GM23338 (cell line): ENCODE measurements around the gene DUSP6. TPM values are rescaled to one million over a fixed set of nuclear protein-coding genes. Genes with fewer than 3 reads are reported as not detected.

Experiments used
- ATAC-seq: fragments of 200-7000 bp; cut with Tn5 transposase; 3 replicates; pipeline ENCODE4 v1.9.1; 2020
- DNase-seq: peaks from one replicate; pipeline ENCODE4 v3.0.0-alpha.2; 2015; ENCODE audit warnings: low spot score
- H2AFZ ChIP-seq: fragments of 200-600 bp; sonication (generic); 2 replicates; pipeline ENCODE4 v1.8.0; 2016; ENCODE audit warnings: antibody characterized with exemption, mild to moderate bottlenecking, moderate library complexity
- H3F3A ChIP-seq: fragments of 200-600 bp; sonication (generic); replicated peaks from 2 replicates; pipeline ENCODE4 v1.8.0; 2017; ENCODE audit warnings: antibody characterized with exemption, mixed run types, low read depth
- H3K27ac ChIP-seq: fragments of 200-600 bp; sonication (generic); 2 replicates; pipeline ENCODE4 v1.6.1; 2016; ENCODE audit warnings: low read depth
- H3K27me3 ChIP-seq: fragments of 200-600 bp; sonication (generic); 2 replicates; pipeline ENCODE4 v1.8.0; 2016; ENCODE audit warnings: mild to moderate bottlenecking, mixed run types, moderate library complexity; ENCODE audit not compliant: insufficient read depth
- H3K36me3 ChIP-seq: fragments of 200-600 bp; sonication (generic); 2 replicates; pipeline ENCODE4 v1.8.0; 2016; ENCODE audit warnings: mild to moderate bottlenecking; ENCODE audit not compliant: insufficient read depth
- H3K4me1 ChIP-seq: fragments of 200-600 bp; sonication (generic); 2 replicates; pipeline ENCODE4 v1.8.0; 2016; ENCODE audit warnings: mild to moderate bottlenecking, moderate library complexity; ENCODE audit not compliant: insufficient read depth
- H3K4me2 ChIP-seq: fragments of 200-600 bp; sonication (generic); 2 replicates; pipeline ENCODE4 v1.7.1; 2017; ENCODE audit warnings: mixed run types
- H3K4me3 ChIP-seq: fragments of 200-600 bp; sonication (generic); 2 replicates; pipeline ENCODE4 v1.6.1; 2016; ENCODE audit warnings: mixed run types
- H3K79me2 ChIP-seq: fragments of 200-600 bp; sonication (generic); replicated peaks from 2 replicates; pipeline ENCODE4 v1.8.0; 2017; ENCODE audit warnings: mild to moderate bottlenecking; ENCODE audit not compliant: insufficient read depth
- H3K9me2 ChIP-seq: fragments of 200-600 bp; sonication (generic); 2 replicates; pipeline ENCODE4 v1.8.0; 2017; ENCODE audit not compliant: insufficient read depth
- H4K20me1 ChIP-seq: fragments of 200-600 bp; sonication (generic); replicated peaks from 2 replicates; pipeline ENCODE4 v1.8.0; 2017; ENCODE audit warnings: mild to moderate bottlenecking; ENCODE audit not compliant: insufficient read depth
- H3K27ac Mint-ChIP-seq: 2 replicates; pipeline ENCODE4 v1.8.0; 2020; ENCODE audit warnings: inconsistent platforms, mild to moderate bottlenecking, moderate library complexity, mixed read lengths
- H3K27me3 Mint-ChIP-seq: 3 replicates; pipeline ENCODE4 v1.8.0; 2022; ENCODE audit warnings: low read depth, mild to moderate bottlenecking, moderate library complexity, mixed read lengths, inconsistent platforms; ENCODE audit not compliant: insufficient read depth, poor library complexity
- H3K36me3 Mint-ChIP-seq: 3 replicates; pipeline ENCODE4 v1.8.0; 2021; ENCODE audit warnings: low read depth, mild to moderate bottlenecking, inconsistent platforms, moderate library complexity, mixed read lengths
- H3K4me1 Mint-ChIP-seq: 3 replicates; pipeline ENCODE4 v1.8.0; 2020; ENCODE audit warnings: mild to moderate bottlenecking, inconsistent platforms, mixed read lengths
- H3K4me3 Mint-ChIP-seq: 3 replicates; pipeline ENCODE4 v1.8.0; 2021; ENCODE audit warnings: moderate library complexity, mild to moderate bottlenecking, inconsistent platforms, mixed read lengths
- H3K9me3 Mint-ChIP-seq: 3 replicates; pipeline ENCODE4 v1.8.0; 2020; ENCODE audit warnings: moderate library complexity, mild to moderate bottlenecking, inconsistent platforms, mixed read lengths
- CREB1 ChIP-seq: fragments of 250-450 bp; sonication (Bioruptor Pico); IDR thresholded peaks from 2 replicates; pipeline ENCODE4 v1.5.0; 2020; ENCODE audit warnings: low read depth, mild to moderate bottlenecking, moderate library complexity
- CTCF ChIP-seq, 2 experiments: fragments of 200-600 bp in 1 of 2; sonication (generic) in 1 of 2; conservative IDR thresholded peaks; 2 replicates each; pipeline versions ENCODE4 v1.5.1 to v1.6.1; 2016 to 2017; ENCODE audit warnings: antibody characterized with exemption in 2 of 2, low read depth in 2 of 2, mild to moderate bottlenecking in 2 of 2, moderate library complexity in 1 of 2
- ETS1 ChIP-seq: IDR thresholded peaks from 2 replicates; pipeline ENCODE4 v1.6.1; 2016; ENCODE audit warnings: antibody characterized with exemption
- EZH2phosphoT487 ChIP-seq: fragments of 200-600 bp; sonication (generic); IDR thresholded peaks from one replicate; pipeline ENCODE4 v1.8.1; 2018; ENCODE audit warnings: antibody characterized with exemption; ENCODE audit not compliant: unreplicated experiment
- NANOG ChIP-seq: IDR thresholded peaks from 2 replicates; pipeline ENCODE4 v1.6.1; 2016; ENCODE audit warnings: antibody characterized with exemption, borderline replicate concordance
- REST ChIP-seq: IDR thresholded peaks from one replicate; pipeline ENCODE4 v1.6.1; 2018; ENCODE audit warnings: antibody characterized with exemption; ENCODE audit not compliant: unreplicated experiment
- STAT1 ChIP-seq: IDR thresholded peaks from one replicate; pipeline ENCODE4 v1.6.1; 2016; ENCODE audit warnings: antibody characterized with exemption; ENCODE audit not compliant: unreplicated experiment
- ZNF114 ChIP-seq: fragments of 250-450 bp; sonication (Bioruptor Pico); IDR thresholded peaks from 2 replicates; pipeline ENCODE4 v1.5.0; 2020; ENCODE audit warnings: mild to moderate bottlenecking, moderate library complexity
- polyA plus RNA-seq: library from polyadenylated mRNA; unstranded; fragments of >200 nt; fragmentation: Nextera tagmentation; extraction: Ambion mirVana; gene quantifications from 2 replicates; pipeline ENCODE4 v1.2.1, GENCODE V29; 2016
- total RNA-seq: library from RNA; depleted of rRNA; stranded (reverse); fragments of >200 nt; shearing (Covaris generic); gene quantifications from 2 replicates; pipeline ENCODE4 v1.2.3, GENCODE V29; 2014

Gene DUSP6
- total and polyA plus RNA-seq, 2 experiments from 2014 or later = 117 to 191 TPM

- TF ChIP-seq ZNF114 (CRISPR knock-in tag) (no peak), CREB1 (CRISPR knock-in tag) (no peak), EZH2phosphoT487 (no peak), CTCF (conservative IDR thresholded peaks at IDR 0.05; ENCODE audit: low read depth in 2 of 2) (no peak)
Measured at GRCh38 chr12:89366676-89367364, 14.5 kb upstream of the DUSP6 start (continued).

- Histone ChIP-seq H3K36me3 (no peaks in the 10 kb centered on the region), H3K4me3 (no peak overlapping the region), H3K27me3 (no peaks in the 10 kb centered on the region), H3K4me1 (peaks cover 5% of the 10 kb centered on the region), H2AFZ (no peak overlapping the region), H3K4me2 (no peak overlapping the region), H3F3A (no peaks in the 10 kb centered on the region), H3K79me2 (no peaks in the 10 kb centered on the region), H3K27ac (no peak overlapping the region), H4K20me1 (no peaks in the 10 kb centered on the region), H3K9me2 (no peaks in the 10 kb centered on the region)
- Mint-ChIP-seq H3K27ac (no peak overlapping the region), H3K9me3 (no peaks in the 10 kb centered on the region), H3K4me1 (peaks cover 15% of the 10 kb centered on the region), H3K4me3 (no peak overlapping the region), H3K27me3 (peaks cover under 1% of the 10 kb centered on the region), H3K36me3 (peaks cover 5% of the 10 kb centered on the region; the same call in 1 of the 3 replicates)
- TF ChIP-seq REST (peak; percentile 66), NANOG (no peak)
- ATAC-seq (no peak), DNase-seq (no peak)
Measured at GRCh38 chr12:89364631-89365030, 12.3 kb upstream of the DUSP6 start.

- no peaks in the 10 kb centered on the region for H3K36me3 ChIP-seq
- H3K4me1 Mint-ChIP-seq = peaks cover 21% of the 10 kb centered on the region
- H3K27me3 ChIP-seq = no peaks in the 10 kb centered on the region
- peaks cover 5% of the 10 kb centered on the region for H3K27me3 Mint-ChIP-seq
- H3F3A ChIP-seq = no peaks in the 10 kb centered on the region
- H3K4me3 ChIP-seq = no peak overlapping the region
- H3K4me2 ChIP-seq = no peak overlapping the region
- H3K9me2 ChIP-seq = no peaks in the 10 kb centered on the region
- ATAC-seq (no peak), DNase-seq (no peak)
- H3K36me3 Mint-ChIP-seq = peaks cover 5% of the 10 kb centered on the region; the same call in 1 of the 3 replicates
- H2AFZ ChIP-seq = no peak overlapping the region
- no peaks in the 10 kb centered on the region for H3K79me2 ChIP-seq
- no peak overlapping the region for H3K27ac Mint-ChIP-seq
- no peak overlapping the region for H3K27ac ChIP-seq
- no peak overlapping the region for H3K4me3 Mint-ChIP-seq
- no peaks in the 10 kb centered on the region for H3K9me3 Mint-ChIP-seq
- H3K4me1 ChIP-seq = peaks cover 10% of the 10 kb centered on the region
- no peaks in the 10 kb centered on the region for H4K20me1 ChIP-seq
- no peak for TF ChIP-seq ETS1
- no peak for TF ChIP-seq NANOG
- no peak for TF ChIP-seq STAT1
- no peak for TF ChIP-seq CREB1 (CRISPR knock-in tag)
Measured at GRCh38 chr12:89364058-89364457, 11.8 kb upstream of the DUSP6 start.
